Common myeloid progenitor, CD34-positive (primary cell): ENCODE measurements around the gene SHPK.
"Not testable (repeated sequence)": the region's sequence is repeated elsewhere in the genome, so short reads cannot be mapped to it uniquely, and the experiment has no call there.

ENCODE experiments used
- CTCF ChIA-PET: fragments of 350-600 bp; sonication (Branson Sonifier 250); formaldehyde crosslinking; loops from one replicate; lab custom pipeline; 2021; ENCODE audit warnings: antibody characterized with exemption; lab: Charles Lee
- POLR2A ChIA-PET: fragments of 350-600 bp; sonication (Branson Sonifier 250); formaldehyde crosslinking; loops from one replicate; lab custom pipeline; 2021; ENCODE audit warnings: antibody characterized with exemption; lab: Charles Lee
- DNase-seq, 3 donors: peaks; one replicate each; pipeline versions ENCODE4 v3.0.0 to v3.0.0-alpha.2; 2013
- H3K27ac ChIP-seq, 2 experiments: 1 replicate in 1 of 2; 2 replicates in 1 of 2; pipeline ENCODE4 v1.7.0; 2013; ENCODE audit warnings: inconsistent platforms in 2 of 2, low read length in 2 of 2, mild to moderate bottlenecking in 2 of 2, low read depth in 1 of 2, moderate library complexity in 1 of 2; ENCODE audit not compliant: severe bottlenecking in 2 of 2, insufficient read depth in 1 of 2, poor library complexity in 1 of 2
- H3K27me3 ChIP-seq, 5 experiments: replicated peaks in 2 of 5; 1 replicate in 3 of 5; 2 replicates in 2 of 5; pipeline versions ENCODE4 v1.6.1 to v1.7.0; 2013; ENCODE audit warnings: low read length in 4 of 5, mild to moderate bottlenecking in 2 of 5, moderate library complexity in 2 of 5, inconsistent platforms in 1 of 5; ENCODE audit not compliant: insufficient read depth in 5 of 5, control insufficient read depth in 4 of 5
- H3K36me3 ChIP-seq, 4 experiments: 1 replicate in 2 of 4; 2 replicates in 2 of 4; pipeline versions ENCODE4 v1.6.1 to v1.7.0; 2013; ENCODE audit warnings: low read length in 3 of 4, control low read depth in 1 of 4, mild to moderate bottlenecking in 1 of 4; ENCODE audit not compliant: control insufficient read depth in 4 of 4, insufficient read depth in 4 of 4
- H3K4me1 ChIP-seq, 4 experiments: 1 replicate in 3 of 4; 2 replicates in 1 of 4; pipeline versions ENCODE4 v1.6.1 to v1.7.1; 2013; ENCODE audit warnings: low read length in 3 of 4, mild to moderate bottlenecking in 3 of 4, control low read depth in 1 of 4, inconsistent platforms in 1 of 4, moderate library complexity in 1 of 4; ENCODE audit not compliant: control insufficient read depth in 4 of 4, insufficient read depth in 4 of 4; ENCODE audit errors: control extremely low read depth in 1 of 4
- H3K4me3 ChIP-seq, 7 experiments: 1 replicate in 4 of 7; 2 replicates in 3 of 7; pipeline versions ENCODE4 v1.5.1 to v1.7.0; 2013; ENCODE audit warnings: mild to moderate bottlenecking in 7 of 7, low read length in 6 of 7, moderate library complexity in 6 of 7, inconsistent platforms in 2 of 7, low read depth in 2 of 7, control low read depth in 1 of 7; ENCODE audit not compliant: insufficient read depth in 4 of 7, control insufficient read depth in 1 of 7; ENCODE audit errors: extremely low read depth in 1 of 7
- H3K9me3 ChIP-seq, 5 experiments: 1 replicate in 4 of 5; 2 replicates in 1 of 5; pipeline versions ENCODE4 v1.6.1 to v1.7.1; 2013; ENCODE audit warnings: low read length in 4 of 5, mild to moderate bottlenecking in 2 of 5, inconsistent platforms in 1 of 5, low read depth in 1 of 5, moderate library complexity in 1 of 5; ENCODE audit not compliant: control insufficient read depth in 4 of 5, insufficient read depth in 2 of 5; ENCODE audit errors: control extremely low read depth in 1 of 5
- WGBS: methylation state at CpG from one replicate; pipeline ENCODE4 v1.1.5; 2013; ENCODE audit not compliant: insufficient coverage; 5-methylcytosine and 5-hydroxymethylcytosine counted together

SHPK gene

DNA sequence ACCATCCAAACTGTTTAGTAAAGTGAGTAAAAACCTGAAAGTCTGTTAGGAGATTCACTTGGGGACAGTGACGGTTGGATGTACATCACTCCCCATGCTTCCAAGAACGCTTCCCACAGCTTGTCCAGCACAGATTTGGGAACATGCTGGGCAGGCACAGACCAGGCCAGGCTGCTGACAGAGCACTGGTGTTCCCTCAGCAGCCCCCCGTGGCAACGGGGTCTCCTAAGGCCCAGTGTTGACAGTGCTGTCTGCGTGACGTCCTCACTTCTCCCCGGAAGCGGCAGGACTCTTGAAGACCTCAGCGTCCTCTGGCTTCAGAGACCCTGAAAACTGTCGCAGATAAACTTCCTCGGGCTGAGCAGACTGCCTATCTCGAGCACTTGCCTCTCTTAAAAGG lies 69.5 kb downstream of the SHPK start:
- Histone ChIP-seq H3K36me3 (peaks cover 2 to 15% (median 12%) of the 10 kb centered on the region in 4 experiments), H3K4me3 (no peak overlapping the region), H3K27ac (no peak overlapping the region), H3K27me3 (no peaks in the 10 kb centered on the region), H3K9me3 (no peaks in the 10 kb centered on the region), H3K4me1 (peaks cover 0 to 6% (median 4%) of the 10 kb centered on the region in 4 experiments)
- ChIA-PET POLR2A (interaction anchor here (0.6 kb wide), 1 partner anchor 1083 kb away, joined by 4 read pairs; no protein-coding TSS in a partner anchor), CTCF (no interaction called here)
- DNase-seq = no peak
- WGBS = 99% methylated on average over 12 of the region's 12 CpGs

DNA sequence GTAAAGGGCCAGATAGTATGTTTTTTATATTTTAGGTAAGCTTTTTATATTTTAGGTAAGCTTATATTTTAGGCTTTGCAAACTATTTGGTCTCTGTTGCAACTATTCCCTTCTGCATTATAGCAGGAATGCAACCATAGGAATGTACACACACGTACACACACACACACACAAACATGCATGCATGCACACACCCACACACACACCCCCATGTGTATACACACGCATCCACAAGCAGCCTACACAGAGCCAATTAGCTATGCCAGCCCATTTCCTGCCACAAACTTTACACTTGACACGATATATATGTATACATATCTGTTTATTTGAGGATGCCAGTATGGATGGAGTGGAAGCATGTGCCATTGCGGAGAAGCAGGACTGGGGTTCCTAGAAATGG lies 70.9 kb downstream of the SHPK start:
- H3K36me3 ChIP-seq = peaks cover 2 to 8% (median 7%) of the 10 kb centered on the region in 4 experiments
- WGBS = 100% methylated on average over 1 of the region's 4 CpGs
- H3K4me3 ChIP-seq = no peak overlapping the region
- ChIA-PET CTCF (no interaction called here), POLR2A (no interaction called here)
- no peak for DNase-seq
- H3K27ac ChIP-seq = no peak overlapping the region
- H3K4me1 ChIP-seq = peaks cover 0 to 6% (median 4%) of the 10 kb centered on the region in 4 experiments
- no peaks in the 10 kb centered on the region for H3K27me3 ChIP-seq
- no peaks in the 10 kb centered on the region for H3K9me3 ChIP-seq

DNA sequence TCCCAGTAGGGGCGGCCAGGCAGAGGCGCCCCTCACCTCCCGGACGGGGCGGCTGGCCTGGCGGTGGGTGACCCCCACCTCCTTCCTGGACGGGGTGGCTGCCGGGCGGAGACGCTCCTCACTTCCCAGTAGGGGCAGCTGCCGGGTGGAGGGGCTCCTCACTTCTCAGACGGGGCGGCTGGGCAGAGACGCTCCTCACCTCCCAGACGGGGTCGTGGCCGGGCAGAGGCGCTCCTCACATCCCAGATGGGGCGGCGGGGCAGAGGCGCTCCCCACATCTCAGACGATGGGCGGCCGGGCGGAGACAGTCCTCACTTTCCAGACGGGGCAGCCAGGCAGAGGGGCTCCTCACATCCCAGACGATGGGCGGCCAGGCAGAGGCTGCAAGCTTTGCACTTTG lies 71.8 kb downstream of the SHPK start:
- H3K27ac ChIP-seq, POLR2A ChIA-PET, DNase-seq, H3K4me3 ChIP-seq, H3K9me3 ChIP-seq, CTCF ChIA-PET, H3K27me3 ChIP-seq, H3K36me3 ChIP-seq, H3K4me1 ChIP-seq: not testable (repeated sequence)
- WGBS = 97% methylated on average over 15 of the region's 28 CpGs

DNA sequence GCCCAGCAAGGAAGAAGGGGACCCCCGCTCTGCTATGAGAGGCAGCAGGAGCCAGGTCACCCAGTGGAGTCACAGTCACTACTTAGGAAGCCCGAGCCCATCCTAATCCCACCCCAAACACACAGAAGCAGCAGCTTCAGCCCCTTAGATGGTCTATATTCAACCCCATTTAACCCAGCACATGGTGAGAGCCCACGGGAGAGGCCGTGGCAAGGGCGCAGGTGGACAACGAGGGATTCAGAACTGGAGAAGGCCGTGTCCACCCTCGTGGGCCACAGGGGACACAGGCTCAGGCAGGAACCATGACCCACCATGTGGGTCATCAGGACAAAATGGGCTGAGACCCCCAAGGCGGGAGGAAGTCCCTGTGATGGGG lies 76.8 kb downstream of the SHPK start:
- CTCF ChIA-PET = interaction anchor here (1.5 kb wide), 1 partner anchor 47 kb away, joined by 3 read pairs; no protein-coding TSS in a partner anchor
- POLR2A ChIA-PET = interaction anchor here (0.6 kb wide), 2 partner anchors 75 to 520 kb away, joined by 3 to 5 read pairs; no protein-coding TSS in a partner anchor
- WGBS = 95% methylated on average over 7 of the region's 9 CpGs

DNA sequence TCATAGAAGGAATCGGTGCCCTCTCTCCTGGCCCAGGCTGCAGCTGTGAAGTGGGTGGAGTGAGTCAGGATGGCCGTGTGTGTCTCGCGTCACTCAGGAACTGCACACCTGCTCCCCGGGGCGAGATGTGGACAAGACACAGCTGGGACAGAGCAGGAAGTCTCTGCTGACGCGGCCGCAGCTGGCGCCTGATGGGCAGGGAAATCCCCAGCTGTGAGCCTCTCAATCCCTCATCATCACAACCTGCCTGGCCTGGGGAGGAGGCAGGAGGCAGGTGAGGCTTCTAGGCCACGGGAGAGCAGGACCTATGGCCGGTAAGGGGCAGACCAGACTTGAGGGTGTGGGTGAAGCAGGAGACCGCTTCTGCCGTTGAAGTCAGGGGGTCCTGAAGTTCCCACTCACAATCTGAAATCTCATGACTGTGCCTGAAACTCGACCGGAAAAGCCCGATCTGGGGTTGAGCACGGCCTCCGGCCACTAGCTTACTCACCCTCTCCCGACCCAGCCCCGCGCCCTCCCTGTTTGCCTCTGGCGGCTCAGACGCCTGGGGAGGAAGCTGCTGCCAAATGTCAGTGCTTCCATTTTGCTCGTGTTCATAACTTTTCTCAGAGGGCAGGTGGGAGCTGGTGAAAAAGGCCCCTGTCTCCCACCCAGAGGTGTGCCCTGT lies 77.3 kb downstream of the SHPK start:
- peak; percentile 18 to 68 (median 51) for DNase-seq
- H3K4me1 ChIP-seq = peaks cover 0 to 8% (median 4%) of the 10 kb centered on the region in 4 experiments
- no peak overlapping the region for H3K4me3 ChIP-seq
- H3K27me3 ChIP-seq = no peaks in the 10 kb centered on the region
- H3K27ac ChIP-seq = no peak overlapping the region
- WGBS = 72% methylated on average over 17 of the region's 25 CpGs
- no peaks in the 10 kb centered on the region for H3K9me3 ChIP-seq
- H3K36me3 ChIP-seq = no peaks in the 10 kb centered on the region
- ChIA-PET POLR2A (interaction anchor here (0.6 kb wide), 1 partner anchor 75 kb away, joined by 3 read pairs; no protein-coding TSS in a partner anchor), CTCF (interaction anchor here (1.5 kb wide), 1 partner anchor 47 kb away, joined by 3 read pairs; no protein-coding TSS in a partner anchor)

More for the DNA sequence above, 76.8 kb downstream of the SHPK start:
- no peaks in the 10 kb centered on the region for H3K9me3 ChIP-seq
- H3K4me3 ChIP-seq = no peak overlapping the region
- no peaks in the 10 kb centered on the region for H3K36me3 ChIP-seq
- no peaks in the 10 kb centered on the region for H3K27me3 ChIP-seq
- no peak overlapping the region for H3K27ac ChIP-seq
- H3K4me1 ChIP-seq = peaks cover 0 to 8% (median 4%) of the 10 kb centered on the region in 4 experiments
- no peak for DNase-seq
